ENCODE data around the gene TGFB1.
"Not testable (repeated sequence)": the region's sequence is repeated elsewhere in the genome, so short reads cannot be mapped to it uniquely, and the experiment has no call there.

Gene TGFB1

DNA sequence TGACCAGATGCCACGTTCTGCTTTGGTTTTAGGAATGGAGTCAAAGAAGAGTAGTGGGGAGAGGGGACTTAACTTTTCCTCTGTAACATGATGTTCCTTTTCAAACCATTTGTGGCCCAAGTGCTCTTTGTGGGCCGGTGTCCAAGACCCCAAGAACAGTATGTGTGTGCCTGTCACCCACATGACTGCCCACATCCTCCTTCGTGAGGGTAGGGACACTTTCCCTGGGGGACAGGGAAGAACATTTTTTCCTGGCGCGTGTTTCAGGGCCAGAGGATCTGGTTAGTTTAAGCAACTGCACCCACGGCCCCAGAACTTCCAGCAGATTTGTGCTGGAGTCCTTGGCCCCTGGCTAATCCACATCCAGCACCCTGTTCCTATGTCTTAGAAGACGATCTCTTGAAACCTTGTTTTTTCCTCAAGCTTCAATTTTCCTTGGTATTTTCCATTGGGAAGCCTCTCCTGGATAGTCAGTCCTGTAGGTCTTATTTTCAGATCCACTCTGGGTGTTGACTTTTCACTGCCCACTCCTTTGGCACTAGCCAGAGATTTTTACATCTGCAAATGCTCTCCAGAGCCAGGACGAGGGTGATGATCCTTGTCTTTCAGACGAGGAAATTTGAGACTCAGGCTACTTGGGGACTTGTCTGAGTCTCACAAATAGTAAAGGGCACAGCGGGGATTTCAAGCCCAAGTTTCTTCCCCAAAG, 54.5 kb downstream of the TGFB1 start:
- DNase-seq = no peak

- peak; percentile 66 for DNase-seq
Observed at GRCh38 chr19:41298348-41298964, 55.3 kb downstream of the TGFB1 start.

DNA sequence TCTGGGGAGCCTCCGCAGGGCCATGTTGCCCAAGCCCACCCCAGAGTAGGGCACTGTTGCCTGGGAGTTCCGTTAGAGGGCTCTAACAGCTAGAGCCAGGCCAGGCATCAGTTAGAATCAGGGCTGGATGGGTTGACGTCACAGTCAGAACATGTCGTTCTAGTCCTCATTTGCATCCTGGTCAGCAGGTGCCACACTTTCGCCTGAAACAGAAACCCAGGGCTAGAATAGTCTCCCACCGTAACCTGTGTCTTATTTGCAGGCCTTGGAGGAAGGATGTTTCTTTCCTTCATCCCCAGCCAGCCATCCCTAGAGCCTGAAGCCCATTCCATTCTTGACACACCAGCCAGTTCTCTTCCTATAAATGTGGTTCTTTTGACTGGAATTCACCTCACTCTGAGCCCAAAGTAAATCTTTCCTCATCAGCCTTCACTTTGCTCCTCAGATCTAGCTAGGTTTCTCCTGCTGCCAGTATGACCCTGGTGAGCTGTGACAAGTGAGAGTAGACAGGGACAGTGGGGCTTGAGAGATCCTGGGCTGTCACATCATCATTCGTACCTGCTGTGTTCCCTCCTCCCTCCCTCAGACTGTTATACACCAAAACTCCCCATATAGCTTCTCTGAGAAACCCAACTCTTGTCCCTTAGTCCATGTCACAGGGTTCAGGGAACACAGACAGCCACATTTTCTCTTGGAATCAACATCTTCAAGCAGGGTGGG, 55.9 kb downstream of the TGFB1 start:
- peak; percentile 37 for DNase-seq

- no peak for DNase-seq
Observed at GRCh38 chr19:41296433-41296871, 57.3 kb downstream of the TGFB1 start.

DNA sequence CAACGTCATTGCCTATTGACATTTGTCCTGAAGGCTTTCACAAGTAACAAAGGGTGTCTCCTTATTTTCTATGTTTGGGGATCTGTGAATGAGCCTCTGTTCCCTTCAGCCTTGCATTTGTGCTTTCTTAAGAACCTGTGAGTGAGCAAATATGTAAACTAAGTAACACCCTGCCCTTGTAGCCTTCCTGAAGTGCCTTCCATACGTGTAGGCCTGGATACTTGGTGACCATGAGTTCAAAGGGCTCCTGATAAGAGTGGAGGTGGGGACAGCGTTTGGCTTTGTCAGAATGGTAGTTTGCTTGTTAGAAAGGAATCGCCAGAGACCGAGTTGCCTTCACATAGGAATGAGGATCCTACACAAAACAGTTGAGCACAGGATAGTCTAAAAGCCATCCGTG, 58.2 kb downstream of the TGFB1 start:
- DNase-seq = no peak

GRCh38 chr19:41294393-41294792, 59.3 kb downstream of the TGFB1 start:
- DNase-seq = no peak

GRCh38 chr19:41289814-41290213, 63.9 kb downstream of the TGFB1 start:
- not testable (repeated sequence) for DNase-seq

GRCh38 chr19:41288673-41289530, 64.8 kb downstream of the TGFB1 start:
- DNase-seq = no peak

Data from central memory CD4-positive, alpha-beta T cell (primary cell).